BJ (cell line): ENCODE data around the gene VPS4A. TPM values are rescaled to one million over a fixed set of nuclear protein-coding genes. Genes with fewer than 3 reads are reported as not detected.

ENCODE experiments used
- CTCF ChIA-PET: fragments of 350-600 bp; formaldehyde crosslinking; extraction: SDS; loops from one replicate; lab custom pipeline; 2021; ENCODE audit warnings: antibody characterized with exemption, inconsistent platforms; lab: Yijun Ruan, JAX
- POLR2A ChIA-PET: fragments of 300-600 bp; sonication (Branson Sonifier 250); formaldehyde crosslinking; extraction: SDS; loops from one replicate; lab custom pipeline; 2021; ENCODE audit warnings: antibody characterized with exemption; lab: Charles Lee
- DNase-seq: peaks from one replicate; pipeline ENCODE4 v3.0.0-alpha.2; 2011; ENCODE audit warnings: low read depth
- H3K27me3 ChIP-seq: 2 replicates; pipeline ENCODE4 v1.6.0; 2011; ENCODE audit warnings: low read length; ENCODE audit not compliant: control insufficient read depth, insufficient read depth
- H3K36me3 ChIP-seq: 2 replicates; pipeline ENCODE4 v1.5.1; 2011; ENCODE audit warnings: low read length; ENCODE audit not compliant: control insufficient read depth, insufficient read depth
- H3K4me3 ChIP-seq: 2 replicates; pipeline ENCODE4 v1.5.1; 2011; ENCODE audit warnings: low read depth, mild to moderate bottlenecking, control low read depth, low read length
- polyA plus RNA-seq: library from polyadenylated mRNA; depleted of rRNA; stranded (reverse); fragments of >200 nt; gene quantifications from 2 replicates; pipeline ENCODE4 v1.2.3, GENCODE V29; 2011
- TF ChIP-seq, protein P1 (sequence below): IDR thresholded peaks from 2 replicates; pipeline ENCODE4 v1.5.1; 2011; ENCODE audit warnings: low read depth, mild to moderate bottlenecking, control low read depth, inconsistent platforms, low read length, moderate library complexity; ENCODE audit not compliant: insufficient read depth

The VPS4A gene
- polyA plus RNA-seq, 1 experiment: 19.4 TPM

DNA sequence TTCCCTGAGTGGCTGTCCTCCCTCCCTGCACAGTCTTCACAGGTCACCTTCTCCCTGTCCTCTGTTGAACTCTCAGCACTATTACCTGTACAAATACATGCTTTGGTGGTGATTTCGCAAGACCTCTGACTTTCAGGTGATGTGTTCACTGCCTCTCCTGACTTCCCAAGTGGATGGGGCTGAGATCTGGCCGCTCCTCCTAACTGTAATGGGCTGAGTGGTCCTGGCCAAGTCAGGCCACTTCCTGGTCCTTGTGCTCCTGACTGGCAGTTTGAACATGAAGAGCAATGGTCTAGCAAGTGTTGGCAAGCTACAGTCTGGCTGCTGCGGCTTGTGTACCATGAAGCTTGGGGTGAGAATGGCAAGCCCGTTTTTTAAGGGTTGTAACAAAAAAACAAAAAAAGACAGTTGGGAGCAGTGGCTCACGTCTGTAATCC lies 52.1 kb downstream of the VPS4A start:
- CTCF ChIA-PET: no interaction called here
- TF ChIP-seq, protein P1, sequence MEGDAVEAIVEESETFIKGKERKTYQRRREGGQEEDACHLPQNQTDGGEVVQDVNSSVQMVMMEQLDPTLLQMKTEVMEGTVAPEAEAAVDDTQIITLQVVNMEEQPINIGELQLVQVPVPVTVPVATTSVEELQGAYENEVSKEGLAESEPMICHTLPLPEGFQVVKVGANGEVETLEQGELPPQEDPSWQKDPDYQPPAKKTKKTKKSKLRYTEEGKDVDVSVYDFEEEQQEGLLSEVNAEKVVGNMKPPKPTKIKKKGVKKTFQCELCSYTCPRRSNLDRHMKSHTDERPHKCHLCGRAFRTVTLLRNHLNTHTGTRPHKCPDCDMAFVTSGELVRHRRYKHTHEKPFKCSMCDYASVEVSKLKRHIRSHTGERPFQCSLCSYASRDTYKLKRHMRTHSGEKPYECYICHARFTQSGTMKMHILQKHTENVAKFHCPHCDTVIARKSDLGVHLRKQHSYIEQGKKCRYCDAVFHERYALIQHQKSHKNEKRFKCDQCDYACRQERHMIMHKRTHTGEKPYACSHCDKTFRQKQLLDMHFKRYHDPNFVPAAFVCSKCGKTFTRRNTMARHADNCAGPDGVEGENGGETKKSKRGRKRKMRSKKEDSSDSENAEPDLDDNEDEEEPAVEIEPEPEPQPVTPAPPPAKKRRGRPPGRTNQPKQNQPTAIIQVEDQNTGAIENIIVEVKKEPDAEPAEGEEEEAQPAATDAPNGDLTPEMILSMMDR: no peak
- peaks cover 16% of the 10 kb centered on the region for H3K36me3 ChIP-seq
- POLR2A ChIA-PET: no interaction called here
- no peak for DNase-seq
- H3K4me3 ChIP-seq: no peak overlapping the region
- no peaks in the 10 kb centered on the region for H3K27me3 ChIP-seq

DNA sequence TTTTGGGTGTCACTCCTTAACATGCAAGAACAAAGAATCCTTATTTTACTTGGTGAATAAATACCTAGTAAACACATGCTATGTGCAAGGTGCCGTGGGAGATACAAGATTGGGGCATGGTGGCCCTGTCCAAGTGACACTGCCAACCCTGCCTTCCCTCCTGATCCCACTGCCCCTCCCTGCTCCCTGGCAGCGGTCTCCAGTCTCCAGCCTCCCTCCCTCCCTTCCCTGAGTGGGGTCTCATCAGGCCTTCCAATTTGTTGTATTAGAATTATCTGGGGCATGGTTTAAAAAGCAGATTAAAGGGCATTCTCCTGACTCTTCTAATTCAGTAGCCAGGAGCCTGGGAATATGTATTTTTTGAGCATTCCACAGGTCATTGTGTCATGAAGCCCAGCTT lies 52.9 kb downstream of the VPS4A start:
- Histone ChIP-seq H3K4me3 (no peak overlapping the region), H3K27me3 (no peaks in the 10 kb centered on the region), H3K36me3 (peaks cover 18% of the 10 kb centered on the region)
- DNase-seq: no peak
- POLR2A ChIA-PET: no interaction called here
- TF ChIP-seq, protein P1: no peak
- CTCF ChIA-PET: no interaction called here

DNA sequence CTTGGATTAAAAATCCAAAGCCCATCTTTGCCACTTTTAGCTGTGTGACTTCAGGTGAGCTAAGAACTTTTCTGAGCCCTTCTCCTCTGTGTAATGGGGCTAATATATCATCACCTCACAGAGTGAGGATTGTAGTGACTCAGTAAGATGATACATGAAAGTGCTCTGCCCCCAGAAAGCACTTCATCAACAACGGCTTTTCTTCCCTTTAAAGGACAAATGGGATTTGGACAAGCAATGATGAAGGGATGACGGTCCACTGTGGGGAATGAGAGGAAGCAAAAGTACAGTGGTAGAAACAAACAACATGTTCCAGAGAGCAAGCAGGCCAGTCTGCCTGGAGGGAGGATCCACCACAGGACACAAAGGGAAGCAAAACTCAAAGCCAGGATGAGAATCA lies 54.8 kb downstream of the VPS4A start:
- POLR2A ChIA-PET: no interaction called here
- TF ChIP-seq, protein P1: no peak
- no peak overlapping the region for H3K4me3 ChIP-seq
- no peaks in the 10 kb centered on the region for H3K27me3 ChIP-seq
- CTCF ChIA-PET: no interaction called here
- DNase-seq: no peak
- peaks cover 20% of the 10 kb centered on the region for H3K36me3 ChIP-seq

DNA sequence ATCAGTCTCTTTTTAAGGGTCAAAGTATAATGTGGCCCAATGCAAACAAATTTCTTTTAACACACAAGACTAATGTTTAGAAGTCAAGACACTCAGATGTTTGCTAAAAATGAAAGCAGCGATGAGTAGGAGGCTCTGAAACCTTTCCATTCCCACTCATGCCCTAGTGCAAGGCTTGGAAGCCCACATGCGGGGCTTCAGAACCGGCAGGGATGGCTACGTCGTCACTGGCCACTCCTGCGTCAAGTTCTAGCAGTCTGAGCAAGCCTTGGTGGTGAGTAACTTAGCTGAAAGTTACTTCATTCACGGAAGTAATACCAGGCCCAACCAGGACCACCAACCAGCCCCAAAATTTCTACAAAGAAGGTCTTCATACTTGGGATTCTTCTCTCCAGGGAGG lies 55.3 kb downstream of the VPS4A start:
- no peak overlapping the region for H3K4me3 ChIP-seq
- no peak for DNase-seq
- H3K36me3 ChIP-seq: peaks cover 20% of the 10 kb centered on the region
- no peaks in the 10 kb centered on the region for H3K27me3 ChIP-seq
- TF ChIP-seq, protein P1: no peak
- CTCF ChIA-PET: no interaction called here
- POLR2A ChIA-PET: no interaction called here

DNA sequence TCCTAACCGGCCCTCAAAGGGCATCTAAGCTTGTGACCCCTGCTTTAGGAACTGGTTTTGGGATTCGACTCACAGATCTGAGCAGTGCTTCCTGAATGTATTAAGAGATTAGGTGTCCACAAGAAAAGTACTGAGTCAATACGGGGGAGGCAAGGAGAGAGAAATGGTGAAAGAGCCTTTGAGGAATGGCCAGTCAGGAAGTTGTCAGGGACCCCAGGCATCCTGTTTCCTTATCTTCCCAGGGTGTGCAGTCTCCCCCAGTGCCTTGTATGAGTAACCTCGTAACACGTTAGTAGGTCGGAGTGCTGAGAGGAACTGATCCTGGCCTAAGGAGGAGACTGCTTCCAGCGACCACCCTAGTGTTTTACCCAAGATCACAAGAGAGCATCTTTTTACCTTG lies 56.8 kb downstream of the VPS4A start:
- H3K27me3 ChIP-seq: no peaks in the 10 kb centered on the region
- TF ChIP-seq, protein P1: no peak
- peaks cover 24% of the 10 kb centered on the region for H3K36me3 ChIP-seq
- no peak overlapping the region for H3K4me3 ChIP-seq
- ChIA-PET POLR2A (no interaction called here), CTCF (interaction anchor here (1.4 kb wide), 1 partner anchor 17 kb away, joined by 3 read pairs; no protein-coding TSS in a partner anchor)
- DNase-seq: no peak
